ENCODE data around the gene AGO3.

GRCh38 chr1:36114371-36114770 is 183.5 kb downstream of the AGO3 start:
- no peak for TF ChIP-seq EZH2 (IDR thresholded peaks at IDR 0.05; ENCODE audit: borderline replicate concordance, low read length)
- no peak for TF ChIP-seq CTCF (IDR thresholded peaks at IDR 0.05; ENCODE audit: low read length)
